PC-3 (cell line): Measurements from ENCODE around the gene VEGFB. TPM values are rescaled to one million over a fixed set of nuclear protein-coding genes. Genes with fewer than 3 reads are reported as not detected.

ENCODE experiments used
- ATAC-seq: fragments of 200-7000 bp; cut with Tn5 transposase; 2 replicates; pipeline ENCODE4 v1.9.1; 2020; ENCODE audit warnings: mild to moderate bottlenecking, moderate library complexity
- BruUV-seq: library from RNA; stranded (reverse); fragments of 400-500 nt; replicated peaks from 2 replicates; lab custom pipeline; 2021; lab: Mats Ljungman, UMichigan
- CTCF ChIA-PET: fragments of 300-600 bp; sonication (Branson Sonifier 250); formaldehyde crosslinking; loops from one replicate; lab custom pipeline; 2022; ENCODE audit warnings: antibody characterized with exemption; lab: Charles Lee
- POLR2A ChIA-PET: fragments of 300-600 bp; sonication (Branson Sonifier 250); formaldehyde crosslinking; loops from one replicate; lab custom pipeline; 2022; ENCODE audit warnings: antibody characterized with exemption; ENCODE audit not compliant: unreplicated experiment; lab: Charles Lee
- DNase-seq: peaks from one replicate; pipeline ENCODE4 v3.0.0-alpha.2; 2015
- H2AFZ ChIP-seq: fragments of 300-600 bp; sonication (generic); 2 replicates; pipeline ENCODE4 v1.6.0; 2016; ENCODE audit warnings: antibody characterized with exemption, low read length
- H3F3A ChIP-seq: fragments of 300-600 bp; sonication (generic); one replicate; pipeline ENCODE4 v1.6.0; 2017; ENCODE audit warnings: antibody characterized with exemption, low read length, control low read depth, mild to moderate bottlenecking; ENCODE audit not compliant: unreplicated experiment
- H3K27ac ChIP-seq: fragments of 300-600 bp; sonication (generic); 2 replicates; pipeline ENCODE4 v1.5.1; 2016; ENCODE audit warnings: mild to moderate bottlenecking, low read length
- H3K27me3 ChIP-seq: fragments of 300-600 bp; sonication (generic); 2 replicates; pipeline ENCODE4 v1.6.1; 2016; ENCODE audit warnings: low read length, mixed read lengths
- H3K36me3 ChIP-seq: fragments of 300-600 bp; sonication (generic); 2 replicates; pipeline ENCODE4 v1.6.1; 2016; ENCODE audit warnings: low read depth, mixed run types, low read length, mixed read lengths
- H3K4me1 ChIP-seq: fragments of 300-600 bp; sonication (generic); 2 replicates; pipeline ENCODE4 v1.5.1; 2016; ENCODE audit warnings: low read length; ENCODE audit not compliant: insufficient read depth
- H3K4me2 ChIP-seq: fragments of 300-600 bp; sonication (generic); 2 replicates; pipeline ENCODE4 v1.6.0; 2016; ENCODE audit warnings: low read length
- H3K4me3 ChIP-seq: fragments of 300-600 bp; sonication (generic); 2 replicates; pipeline ENCODE4 v1.5.1; 2016; ENCODE audit warnings: mild to moderate bottlenecking, low read length, mixed read lengths
- H3K79me2 ChIP-seq: fragments of 300-600 bp; sonication (generic); 2 replicates; pipeline ENCODE4 v1.6.1; 2017; ENCODE audit warnings: low read length, mixed read lengths
- H3K9ac ChIP-seq: fragments of 300-600 bp; sonication (generic); 2 replicates; pipeline ENCODE4 v1.6.0; 2016; ENCODE audit warnings: mild to moderate bottlenecking, low read length
- H3K9me2 ChIP-seq: fragments of 300-600 bp; sonication (generic); replicated peaks from 2 replicates; pipeline ENCODE4 v1.6.1; 2016; ENCODE audit warnings: mixed run types, low read length, mixed read lengths
- H3K9me3 ChIP-seq: fragments of 300-600 bp; sonication (generic); 2 replicates; pipeline ENCODE4 v1.6.1; 2016; ENCODE audit warnings: low read length, mixed read lengths
- H4K20me1 ChIP-seq: fragments of 300-600 bp; sonication (generic); 2 replicates; pipeline ENCODE4 v1.6.1; 2016; ENCODE audit warnings: low read length, mixed read lengths
- CTCF ChIP-seq: fragments of 300-600 bp; sonication (generic); conservative IDR thresholded peaks from 2 replicates; pipeline ENCODE4 v1.5.1; 2017; ENCODE audit warnings: antibody characterized with exemption, low read depth, mild to moderate bottlenecking, low read length
- EZH2 ChIP-seq: fragments of 300-600 bp; sonication (generic); IDR thresholded peaks from one replicate; pipeline ENCODE4 v1.6.1; 2017; ENCODE audit warnings: antibody characterized with exemption, mild to moderate bottlenecking, low read length; ENCODE audit not compliant: unreplicated experiment
- EZH2phosphoT487 ChIP-seq: fragments of 300-600 bp; sonication (generic); IDR thresholded peaks from 2 replicates; pipeline ENCODE4 v1.6.1; 2018; ENCODE audit warnings: mild to moderate bottlenecking, antibody characterized with exemption, low read length, borderline replicate concordance
- intact Hi-C: fragments of 100-400 bp; cut with micrococcal nuclease; formaldehyde crosslinking; loops from 2 replicates; pipeline ENCODE4 v1.9.0; 2023
- total RNA-seq: library from RNA; depleted of rRNA; stranded (reverse); fragments of >200 nt; gene quantifications from 2 replicates; pipeline ENCODE4 v1.2.3, GENCODE V29; 2014

VEGFB gene
- total RNA-seq, 1 experiment from 2014 or later = 39.4 TPM

GRCh38 chr11:64230171-64230984 lies 4.0 kb upstream of the VEGFB start, which contains the start of gene DNAJC4:
DNAJC4 (plus strand) TSS chr11:64230548; CDS start chr11:64230855, 307 bp downstream.
- ATAC-seq (peak; percentile 29), DNase-seq (peak; percentile 97)
- no peaks in the 10 kb centered on the region for H3K36me3 ChIP-seq
- no peaks in the 10 kb centered on the region for H3K9me2 ChIP-seq
- no TSS peak for BruUV-seq
- H3K79me2 ChIP-seq = peaks cover 27% of the 10 kb centered on the region
- no peaks in the 10 kb centered on the region for H3K9me3 ChIP-seq
- TF ChIP-seq EZH2phosphoT487 (no peak), EZH2 (no peak)
- H3F3A ChIP-seq = no peaks in the 10 kb centered on the region
- H3K4me1 ChIP-seq = peaks cover 38% of the 10 kb centered on the region
- H2AFZ ChIP-seq = peak within 1 kb of the TSS; percentile 84
- no peaks in the 10 kb centered on the region for H3K27me3 ChIP-seq
- H4K20me1 ChIP-seq = no peaks in the 10 kb centered on the region
- ChIA-PET CTCF (interaction anchor here (0.6 to 1.4 kb wide), 2 partner anchors 26 to 126 kb away, joined by 3 to 15 read pairs; no protein-coding TSS in a partner anchor), POLR2A (no interaction called here)
- H3K4me2 ChIP-seq = peak within 1 kb of the TSS; percentile 85
- peak within 1 kb of the TSS; percentile 71 for H3K9ac ChIP-seq
- no peak within 1 kb of the TSS; the same call in 1 of the 2 replicates for H3K27ac ChIP-seq
- H3K4me3 ChIP-seq = peak within 1 kb of the TSS; percentile 88
- intact Hi-C loops = loop anchor here (5.0 kb wide), 1 partner anchor 43 kb away; the partner anchor contains the start of gene STIP1

- H4K20me1 ChIP-seq = no peaks in the 10 kb centered on the region
- no peaks in the 10 kb centered on the region for H3F3A ChIP-seq
- H3K79me2 ChIP-seq = peaks cover 27% of the 10 kb centered on the region
- H3K9ac ChIP-seq = peak overlapping the region; percentile 71
- intact Hi-C loops = loop anchor here (5.0 kb wide), 1 partner anchor 44 kb away; the partner anchor contains the start of gene STIP1
- no peaks in the 10 kb centered on the region for H3K9me2 ChIP-seq
- TF ChIP-seq EZH2phosphoT487 = no peak
- TF ChIP-seq EZH2 = no peak
- TF ChIP-seq CTCF = no peak
- peaks cover 39% of the 10 kb centered on the region for H3K4me1 ChIP-seq
- ChIA-PET CTCF (no interaction called here), POLR2A (no interaction called here)
- peak overlapping the region; percentile 85 for H3K4me2 ChIP-seq
- DNase-seq (no peak), ATAC-seq (no peak)
- peak overlapping the region; percentile 84 for H2AFZ ChIP-seq
- H3K9me3 ChIP-seq = no peaks in the 10 kb centered on the region
- H3K36me3 ChIP-seq = no peaks in the 10 kb centered on the region
- no TSS peak for BruUV-seq
- H3K27me3 ChIP-seq = no peaks in the 10 kb centered on the region
- H3K4me3 ChIP-seq = peak overlapping the region; percentile 88
- no peak overlapping the region; the same call in 1 of the 2 replicates for H3K27ac ChIP-seq
Observed at GRCh38 chr11:64230985-64231365, 3.4 kb upstream of the VEGFB start.

- CTCF ChIA-PET = no interaction called here
- no peaks in the 10 kb centered on the region for H3K9me3 ChIP-seq
- no peak overlapping the region for H3K4me2 ChIP-seq
- DNase-seq = no peak
- TF ChIP-seq EZH2 (no peak), CTCF (no peak), EZH2phosphoT487 (no peak)
- no peaks in the 10 kb centered on the region for H3K9me2 ChIP-seq
- no peak for ATAC-seq
- no peak overlapping the region for H3K4me3 ChIP-seq
- no peak overlapping the region for H3K27ac ChIP-seq
- no peaks in the 10 kb centered on the region for H4K20me1 ChIP-seq
- H3K79me2 ChIP-seq = peaks cover 23% of the 10 kb centered on the region
- BruUV-seq = no TSS peak
- no peaks in the 10 kb centered on the region for H3K36me3 ChIP-seq
- no peak overlapping the region for H2AFZ ChIP-seq
- intact Hi-C loops = loop anchor here (5.0 kb wide), 1 partner anchor 44 kb away; the partner anchor contains the start of gene STIP1
- no peak overlapping the region for H3K9ac ChIP-seq
- H3F3A ChIP-seq = no peaks in the 10 kb centered on the region
- POLR2A ChIA-PET = no interaction called here
- H3K27me3 ChIP-seq = no peaks in the 10 kb centered on the region
- H3K4me1 ChIP-seq = peaks cover 39% of the 10 kb centered on the region
Observed at GRCh38 chr11:64231546-64231945, 2.8 kb upstream of the VEGFB start.
